Measurements from ENCODE around the gene NSMCE1. TPM values are rescaled to one million over a fixed set of nuclear protein-coding genes. Genes with fewer than 3 reads are reported as not detected.

The NSMCE1 gene
- total RNA-seq, 2 donors from 2014 or later = 37.6 to 58.2 TPM

DNA sequence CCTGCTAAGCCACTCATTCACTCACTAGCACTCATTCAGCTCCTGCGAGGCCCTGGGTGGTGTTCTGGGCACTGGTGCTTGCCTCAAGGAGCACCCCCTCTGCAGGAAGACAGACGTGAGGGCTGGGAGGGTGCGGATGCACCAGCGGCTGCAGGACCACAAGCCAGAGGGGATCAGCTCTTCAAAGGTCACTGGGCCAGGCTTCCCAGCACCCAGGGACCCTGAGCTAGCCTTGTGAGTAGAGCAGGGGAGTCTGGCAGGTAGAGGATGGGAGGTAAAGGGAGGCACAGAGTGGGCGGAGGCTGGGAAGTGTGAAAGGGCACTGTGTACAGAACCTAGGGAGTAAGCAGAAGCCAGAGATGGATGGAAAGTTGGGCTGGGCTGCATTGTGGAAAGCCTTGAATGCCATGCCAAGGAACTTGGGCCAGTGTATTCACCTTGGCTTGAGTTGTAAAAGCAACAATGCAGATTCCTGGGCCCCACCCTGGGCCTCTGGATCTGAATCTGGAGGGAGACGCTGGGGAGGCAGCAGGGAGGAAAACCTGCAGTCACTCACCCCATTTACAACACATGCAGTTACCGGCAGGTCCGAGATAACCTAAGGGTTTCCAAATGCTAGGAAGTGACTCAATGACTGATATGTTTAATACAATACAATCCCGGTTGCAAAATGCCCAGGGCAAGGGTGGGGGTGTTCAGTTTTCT is 46.9 kb upstream of the NSMCE1 start:
- H3K4me1 ChIP-seq = peaks cover 9% of the 10 kb centered on the region
- no peaks in the 10 kb centered on the region for H3K27me3 ChIP-seq
- H3K27ac ChIP-seq = peak overlapping the region; percentile 99
- intact Hi-C loops (cut with DNase I) = loop anchor here (10.0 kb wide), 1 partner anchor 51 kb away; the partner anchor contains the start of gene NSMCE1
- H3K9me3 ChIP-seq = no peaks in the 10 kb centered on the region
- TF ChIP-seq, protein P1, sequence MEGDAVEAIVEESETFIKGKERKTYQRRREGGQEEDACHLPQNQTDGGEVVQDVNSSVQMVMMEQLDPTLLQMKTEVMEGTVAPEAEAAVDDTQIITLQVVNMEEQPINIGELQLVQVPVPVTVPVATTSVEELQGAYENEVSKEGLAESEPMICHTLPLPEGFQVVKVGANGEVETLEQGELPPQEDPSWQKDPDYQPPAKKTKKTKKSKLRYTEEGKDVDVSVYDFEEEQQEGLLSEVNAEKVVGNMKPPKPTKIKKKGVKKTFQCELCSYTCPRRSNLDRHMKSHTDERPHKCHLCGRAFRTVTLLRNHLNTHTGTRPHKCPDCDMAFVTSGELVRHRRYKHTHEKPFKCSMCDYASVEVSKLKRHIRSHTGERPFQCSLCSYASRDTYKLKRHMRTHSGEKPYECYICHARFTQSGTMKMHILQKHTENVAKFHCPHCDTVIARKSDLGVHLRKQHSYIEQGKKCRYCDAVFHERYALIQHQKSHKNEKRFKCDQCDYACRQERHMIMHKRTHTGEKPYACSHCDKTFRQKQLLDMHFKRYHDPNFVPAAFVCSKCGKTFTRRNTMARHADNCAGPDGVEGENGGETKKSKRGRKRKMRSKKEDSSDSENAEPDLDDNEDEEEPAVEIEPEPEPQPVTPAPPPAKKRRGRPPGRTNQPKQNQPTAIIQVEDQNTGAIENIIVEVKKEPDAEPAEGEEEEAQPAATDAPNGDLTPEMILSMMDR (IDR thresholded peaks at IDR 0.05) = no peak
- H3K4me3 ChIP-seq = peak overlapping the region; percentile 91
- H3K9ac ChIP-seq (ENCODE audit: low read depth in 2 of 2, low read length in 2 of 2) = peak overlapping the region; percentile 81 to 99
- no peaks in the 10 kb centered on the region for H3K36me3 ChIP-seq
- DNase-seq = peak; percentile 57

DNA sequence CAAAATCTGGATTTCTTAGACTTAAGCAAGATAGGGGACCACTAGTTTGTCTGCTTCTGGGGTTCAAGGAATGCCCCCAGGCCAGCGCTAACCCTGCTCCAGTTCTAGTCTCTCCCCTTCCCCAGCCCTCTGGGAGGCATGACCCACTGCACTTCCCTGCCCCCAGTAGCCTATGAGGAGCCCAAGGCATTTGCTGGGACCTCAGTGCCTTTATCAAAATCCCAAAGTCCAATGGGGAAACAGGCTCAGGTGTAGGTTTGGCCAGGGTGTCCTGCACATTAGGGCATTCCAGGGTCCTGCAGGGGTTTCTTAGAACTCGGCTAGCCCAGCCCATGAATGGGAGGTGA is 46.4 kb upstream of the NSMCE1 start:
- Histone ChIP-seq H3K27ac (peak overlapping the region; percentile 99), H3K9ac (ENCODE audit: low read depth in 2 of 2, low read length in 2 of 2) (peak overlapping the region; percentile 81 to 99), H3K4me1 (peaks cover 9% of the 10 kb centered on the region), H3K27me3 (no peaks in the 10 kb centered on the region), H3K36me3 (no peaks in the 10 kb centered on the region), H3K4me3 (peak overlapping the region; percentile 91), H3K9me3 (no peaks in the 10 kb centered on the region)
- intact Hi-C loops (cut with DNase I) = loop anchor here (5.0 to 10.0 kb wide), 2 partner anchors 50 to 78 kb away; partner anchors contain the start of gene NSMCE1
- DNase-seq = no peak
- TF ChIP-seq, protein P1 (IDR thresholded peaks at IDR 0.05) = no peak

DNA sequence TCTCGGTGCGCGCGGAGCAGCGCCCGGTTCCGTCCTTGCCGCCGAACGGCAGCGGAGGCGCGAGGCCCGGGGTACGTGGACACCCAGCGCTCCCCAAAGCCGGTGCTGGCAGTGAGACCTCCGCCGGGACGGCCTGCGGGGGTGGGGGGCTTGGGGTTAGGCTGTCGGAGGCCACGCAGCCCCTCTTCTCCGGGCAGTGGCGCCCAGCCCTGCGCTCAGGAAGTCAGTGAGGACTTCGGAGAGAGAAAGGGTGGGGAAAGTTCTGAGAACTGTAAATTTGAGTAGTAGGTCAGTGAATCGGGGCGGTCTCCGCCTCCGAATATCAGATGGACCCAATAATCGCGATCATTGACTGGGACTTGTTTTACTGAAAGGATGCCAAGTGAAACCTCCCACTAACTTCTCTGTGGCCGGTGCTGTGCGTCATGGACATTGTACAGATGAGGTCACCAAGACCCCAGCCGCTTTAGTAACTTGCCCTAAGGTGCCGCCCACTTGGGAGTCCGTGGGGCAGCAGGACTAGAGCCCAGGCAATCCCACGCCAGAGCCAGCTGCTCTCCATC is 45.7 kb upstream of the NSMCE1 start:
- Histone ChIP-seq H3K36me3 (no peaks in the 10 kb centered on the region), H3K4me1 (peaks cover 9% of the 10 kb centered on the region), H3K27me3 (no peaks in the 10 kb centered on the region), H3K9me3 (no peaks in the 10 kb centered on the region), H3K4me3 (peak overlapping the region; percentile 91), H3K27ac (peak overlapping the region; percentile 99), H3K9ac (ENCODE audit: low read depth in 2 of 2, low read length in 2 of 2) (peak overlapping the region; percentile 99 to 100)
- TF ChIP-seq, protein P1 (IDR thresholded peaks at IDR 0.05) = no peak
- intact Hi-C loops (cut with DNase I) = loop anchor here (5.0 to 10.0 kb wide), 2 partner anchors 49 to 77 kb away; partner anchors contain the start of gene NSMCE1
- peak; percentile 65 for DNase-seq

DNA sequence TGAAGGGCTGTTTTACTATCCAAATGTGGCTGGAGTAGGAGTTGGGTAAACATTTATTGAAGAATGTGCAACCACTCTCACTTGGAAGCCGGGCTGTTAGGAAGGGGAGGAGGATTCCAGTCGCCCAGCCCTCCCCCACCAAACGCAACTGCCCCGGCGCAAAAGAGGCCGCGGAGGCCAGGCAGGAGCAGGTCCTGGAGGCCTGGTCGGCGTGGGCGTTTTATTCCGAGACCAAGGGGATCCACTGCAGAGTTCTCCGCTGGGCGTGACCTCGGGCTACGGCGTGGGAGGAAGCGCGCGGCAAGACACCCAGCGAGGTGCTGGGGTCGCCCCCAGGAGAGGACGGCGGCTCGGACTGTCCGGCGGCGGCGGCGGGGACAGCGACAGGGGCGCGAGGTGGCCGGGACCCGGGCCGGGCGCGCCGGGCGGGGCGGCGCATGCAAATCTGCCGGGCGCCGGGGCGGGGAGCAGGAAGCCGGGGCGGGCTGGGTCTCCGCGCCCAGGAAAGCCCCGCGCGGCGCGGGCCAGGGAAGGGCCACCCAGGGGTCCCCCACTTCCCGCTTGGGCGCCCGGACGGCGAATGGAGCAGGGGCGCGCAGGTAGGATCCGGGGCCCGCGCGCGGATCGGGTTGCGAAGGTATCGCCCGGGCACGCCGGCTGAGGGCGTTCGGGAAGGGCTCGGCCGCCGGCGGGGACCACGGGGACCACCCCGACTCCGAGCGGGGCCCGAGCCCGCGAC is 45.0 kb upstream of the NSMCE1 start, which contains the start of gene IL4R:
TSS of gene IL4R (plus strand) at position 553 of the 739 bp plus-strand sequence. CDS start 26,230 bp downstream, outside the sequence.
- Histone ChIP-seq H3K9ac (ENCODE audit: low read depth in 2 of 2, low read length in 2 of 2) (peak within 1 kb of the TSS; percentile 99 to 100), H3K27me3 (no peaks in the 10 kb centered on the region), H3K27ac (peak within 1 kb of the TSS; percentile 99), H3K9me3 (no peaks in the 10 kb centered on the region), H3K36me3 (no peaks in the 10 kb centered on the region), H3K4me1 (peaks cover 9% of the 10 kb centered on the region), H3K4me3 (peak within 1 kb of the TSS; percentile 91)
- TF ChIP-seq, protein P1 (IDR thresholded peaks at IDR 0.05) = no peak
- peak; percentile 80 for DNase-seq
- intact Hi-C loops (cut with DNase I) = loop anchor here (5.0 to 10.0 kb wide), 2 partner anchors 49 to 76 kb away; partner anchors contain the start of gene NSMCE1
